HG02623 (cell line): ENCODE measurements around the gene STRA6.
"Not testable (repeated sequence)": the region's sequence is repeated elsewhere in the genome, so short reads cannot be mapped to it uniquely, and the experiment has no call there.

Experiments
- ATAC-seq: cut with Tn5 transposase; IDR thresholded peaks from one replicate; pipeline ENCODE4 v1.9.1; 2021; ENCODE audit warnings: moderate library complexity; ENCODE audit not compliant: unreplicated experiment

STRA6 gene

GRCh38 chr15:74167891-74168331 lies 34.7 kb downstream of the STRA6 start:
- no peak for ATAC-seq

- ATAC-seq = no peak
These were observed 37.1 kb downstream of the STRA6 start for GRCh38 chr15:74165461-74165860.

GRCh38 chr15:74162195-74162536 lies 40.4 kb downstream of the STRA6 start:
- not testable (repeated sequence) for ATAC-seq

GRCh38 chr15:74160390-74160789 lies 42.2 kb downstream of the STRA6 start:
- ATAC-seq = not testable (repeated sequence)

- no peak for ATAC-seq
These were observed 42.8 kb downstream of the STRA6 start for GRCh38 chr15:74159773-74160172.

DNA sequence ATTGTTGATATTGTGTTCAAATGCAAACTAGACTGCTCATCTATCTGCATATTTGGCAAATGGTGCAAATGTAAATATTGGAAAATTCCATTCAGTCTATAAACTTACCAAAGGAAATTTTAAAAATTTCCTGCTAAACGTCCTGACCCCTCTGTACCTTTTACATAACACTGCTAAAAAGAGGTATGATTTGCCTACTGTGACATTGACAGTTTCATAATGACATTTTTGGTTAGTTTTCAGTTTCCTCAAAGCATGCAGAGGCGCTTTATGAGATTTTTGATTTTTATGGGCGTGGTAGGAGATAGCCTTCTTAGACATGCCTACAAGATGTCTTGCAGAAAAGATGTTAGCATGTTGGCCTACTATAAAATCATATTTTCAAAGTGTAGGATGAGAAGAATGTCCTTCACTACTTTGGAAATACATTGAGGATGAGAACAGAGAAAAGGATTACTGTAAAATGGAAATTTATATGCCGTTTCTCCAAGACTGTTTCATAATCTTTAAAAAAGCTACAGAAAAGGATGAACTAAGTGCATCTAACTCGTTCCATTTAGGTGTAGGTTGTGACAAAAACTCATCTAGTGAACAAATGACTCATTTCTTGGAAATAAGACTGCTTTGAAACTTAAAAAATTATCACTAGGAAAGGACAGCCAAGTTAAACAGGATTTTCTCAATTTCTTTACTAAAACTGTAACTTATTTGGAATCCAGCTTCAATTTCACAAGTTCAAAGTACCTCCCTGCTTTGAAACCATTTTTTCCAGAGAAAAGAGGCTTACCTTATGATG lies 43.5 kb downstream of the STRA6 start:
- ATAC-seq = no peak

DNA sequence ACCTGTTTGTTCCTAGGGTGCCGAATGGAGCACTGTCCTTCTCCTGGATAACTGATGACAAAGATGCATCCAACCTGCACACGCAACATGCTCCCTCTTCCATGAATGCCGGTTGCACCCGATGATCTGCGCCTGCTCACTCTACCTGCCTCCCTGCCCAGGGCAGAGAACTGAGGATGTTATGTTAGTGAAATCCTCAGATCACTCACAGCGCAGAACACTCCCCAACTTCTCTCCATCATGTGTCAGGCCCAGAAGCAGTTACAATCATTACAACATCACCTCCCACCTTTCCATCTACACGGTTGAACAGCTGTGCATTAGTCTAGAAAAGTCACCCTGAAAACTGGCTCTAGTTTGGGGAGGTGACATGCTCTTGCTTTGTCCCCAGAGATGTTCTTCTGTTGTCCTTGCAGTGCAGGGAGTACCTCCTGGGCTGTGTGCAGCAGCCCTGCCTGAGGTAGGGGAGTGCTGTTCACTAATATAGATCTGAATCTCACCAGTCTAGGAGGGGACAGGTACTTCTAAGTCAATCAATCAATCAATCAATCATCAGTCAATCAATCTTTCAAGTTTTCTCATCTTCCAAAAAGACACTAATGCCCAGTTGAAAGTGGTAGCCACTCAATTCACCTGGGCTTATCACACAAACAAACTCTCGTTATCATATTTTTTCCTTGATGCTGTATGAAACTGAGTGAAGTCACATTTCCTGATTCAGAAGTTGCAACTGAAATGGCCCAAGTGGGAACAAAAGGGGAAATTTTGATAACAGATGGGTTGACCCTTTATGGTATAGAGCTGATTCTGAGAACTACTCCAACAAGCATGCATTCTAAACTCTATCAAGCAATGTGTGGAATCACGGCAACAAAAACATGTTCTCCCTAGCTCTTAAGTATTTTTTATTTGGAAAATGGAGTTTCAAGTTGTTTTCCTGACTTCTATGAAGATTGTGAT lies 44.4 kb downstream of the STRA6 start:
- ATAC-seq = no peak

GRCh38 chr15:74156678-74157411 lies 45.7 kb downstream of the STRA6 start:
- ATAC-seq = no peak

- no peak for ATAC-seq
These were observed 46.7 kb downstream of the STRA6 start for GRCh38 chr15:74155766-74156417.

- ATAC-seq = no peak
These were observed 55.5 kb downstream of the STRA6 start for GRCh38 chr15:74147051-74147450.

DNA sequence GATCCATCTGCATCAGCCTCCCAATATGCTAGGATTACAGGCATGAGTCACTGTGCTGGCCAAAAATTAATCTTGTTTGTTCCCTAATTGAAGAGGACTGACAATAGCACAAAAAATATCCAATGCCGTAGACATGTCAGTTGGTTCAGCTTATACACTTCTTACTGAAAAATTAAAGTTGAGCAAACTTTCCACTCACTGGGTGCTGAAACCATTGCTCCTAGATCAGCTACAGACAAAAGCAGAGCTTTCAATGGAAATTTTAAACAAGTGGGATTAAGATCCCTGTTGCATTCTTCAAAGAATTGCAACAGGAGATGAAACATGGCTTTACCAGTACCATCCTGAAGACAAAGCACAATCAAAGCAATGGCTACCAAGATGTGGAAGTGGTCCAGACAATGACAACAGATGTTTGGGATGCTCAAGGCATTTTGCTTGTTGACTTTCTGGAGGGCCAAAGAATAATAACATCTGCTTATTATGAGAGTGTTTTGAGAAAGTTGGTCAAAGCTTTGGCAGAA lies 56.2 kb downstream of the STRA6 start:
- no peak for ATAC-seq

DNA sequence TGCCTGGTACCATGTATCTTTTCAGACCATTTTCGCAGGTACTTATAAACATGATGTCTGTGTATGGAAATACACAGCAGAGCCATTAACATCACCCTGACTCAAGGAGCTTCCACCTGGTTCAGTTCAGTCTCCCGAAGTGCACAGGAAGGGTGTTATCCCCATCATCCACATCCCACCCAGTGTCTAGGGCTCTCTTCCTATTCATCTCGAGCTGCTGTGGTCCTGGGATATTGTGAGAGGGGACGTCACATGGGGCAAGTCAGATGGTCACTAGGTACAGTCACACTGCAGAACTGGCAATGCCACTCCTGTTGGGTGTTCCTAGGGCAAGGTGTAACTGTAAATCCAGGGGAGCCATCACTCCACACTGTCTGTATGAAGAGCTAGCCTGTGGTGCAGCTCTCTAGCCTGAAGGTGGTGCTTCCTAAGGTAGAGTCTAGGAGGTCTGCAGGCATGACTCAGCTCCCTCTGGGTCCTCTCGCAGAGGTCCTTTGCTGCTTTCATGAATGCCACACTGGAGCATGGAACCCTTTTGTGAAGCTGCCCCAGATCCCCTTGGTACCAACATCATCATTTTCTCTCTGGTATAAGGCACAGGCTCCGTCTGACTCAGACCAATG lies 58.3 kb downstream of the STRA6 start:
- ATAC-seq = no peak

- ATAC-seq = no peak
These were observed 61.0 kb downstream of the STRA6 start for GRCh38 chr15:74141591-74141990.

DNA sequence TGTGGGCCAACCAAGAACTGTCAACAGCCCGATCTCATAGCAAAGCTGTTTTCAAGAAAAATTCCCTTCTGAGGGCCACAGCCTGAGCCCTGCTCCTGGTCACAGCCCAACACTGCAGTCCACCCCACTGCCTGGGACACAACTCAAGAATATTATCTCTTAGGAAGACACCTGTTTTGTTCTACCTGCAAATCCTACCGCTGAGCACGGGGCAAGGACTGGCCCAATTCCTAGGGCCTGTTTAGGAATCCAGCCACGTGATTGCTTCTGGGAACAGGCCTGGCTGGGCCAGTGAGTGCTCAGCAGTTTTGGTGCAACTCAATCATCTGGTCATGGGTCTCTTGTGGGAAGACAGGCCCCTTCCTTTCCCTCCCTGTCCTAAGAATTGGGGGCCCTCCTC lies 63.9 kb downstream of the STRA6 start:
- ATAC-seq = no peak

- ATAC-seq = no peak
These were observed 65.1 kb downstream of the STRA6 start for GRCh38 chr15:74137537-74137894.

- ATAC-seq = no peak
These were observed 65.6 kb downstream of the STRA6 start for GRCh38 chr15:74136814-74137536.

- no peak for ATAC-seq
These were observed 66.1 kb downstream of the STRA6 start for GRCh38 chr15:74136540-74136813.

- ATAC-seq = no peak
These were observed 67.5 kb downstream of the STRA6 start for GRCh38 chr15:74135041-74135565.

DNA sequence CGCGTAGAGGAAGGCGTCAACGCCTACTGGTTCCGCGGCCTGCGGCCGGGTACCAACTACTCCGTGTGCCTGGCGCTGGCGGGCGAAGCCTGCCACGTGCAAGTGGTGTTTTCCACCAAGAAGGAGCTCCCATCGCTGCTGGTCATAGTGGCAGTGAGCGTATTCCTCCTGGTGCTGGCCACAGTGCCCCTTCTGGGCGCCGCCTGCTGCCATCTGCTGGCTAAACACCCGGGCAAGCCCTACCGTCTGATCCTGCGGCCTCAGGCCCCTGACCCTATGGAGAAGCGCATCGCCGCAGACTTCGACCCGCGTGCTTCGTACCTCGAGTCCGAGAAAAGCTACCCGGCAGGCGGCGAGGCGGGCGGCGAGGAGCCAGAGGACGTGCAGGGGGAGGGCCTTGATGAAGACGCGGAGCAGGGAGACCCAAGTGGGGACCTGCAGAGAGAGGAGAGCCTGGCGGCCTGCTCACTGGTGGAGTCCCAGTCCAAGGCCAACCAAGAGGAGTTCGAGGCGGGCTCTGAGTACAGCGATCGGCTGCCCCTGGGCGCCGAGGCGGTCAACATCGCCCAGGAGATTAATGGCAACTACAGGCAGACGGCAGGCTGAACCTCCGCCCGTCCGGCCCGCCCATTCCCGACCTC lies 68.1 kb downstream of the STRA6 start:
- no peak for ATAC-seq
